Cardiac muscle cell (in vitro differentiated cells and primary cell): ENCODE data around the gene TRIM44. TPM values are rescaled to one million over a fixed set of nuclear protein-coding genes. Genes with fewer than 3 reads are reported as not detected.

Source experiments
- DNase-seq, 2 donors: peaks; one replicate each; pipeline versions ENCODE4 v3.0.0 to v3.0.0-alpha.2; 2010 to 2017; ENCODE audit warnings: low read depth in 1 of 2, low spot score in 1 of 2
- H3K27ac ChIP-seq: fragments of 200-600 bp; sonication (generic); 2 replicates; pipeline ENCODE4 v1.5.1; 2016
- H3K27me3 ChIP-seq: fragments of 200-600 bp; sonication (generic); 2 replicates; pipeline ENCODE4 v1.6.0; 2016; ENCODE audit warnings: control low read depth
- H3K36me3 ChIP-seq: fragments of 200-600 bp; sonication (generic); 2 replicates; pipeline ENCODE4 v1.5.1; 2016; ENCODE audit warnings: control low read depth
- H3K4me1 ChIP-seq: fragments of 200-600 bp; sonication (generic); 2 replicates; pipeline ENCODE4 v1.8.1; 2017; ENCODE audit warnings: low read depth, mild to moderate bottlenecking, mixed run types
- H3K4me3 ChIP-seq: fragments of 200-600 bp; sonication (generic); 2 replicates; pipeline ENCODE4 v1.5.1; 2016; ENCODE audit warnings: mild to moderate bottlenecking
- H3K9me3 ChIP-seq: fragments of 200-600 bp; sonication (generic); 2 replicates; pipeline ENCODE4 v1.5.1; 2017; ENCODE audit warnings: low read depth, mild to moderate bottlenecking, control low read depth
- CTCF ChIP-seq: IDR thresholded peaks from 2 replicates; pipeline ENCODE4 v1.5.1; 2012; ENCODE audit warnings: low read depth, mild to moderate bottlenecking, low read length
- polyA plus RNA-seq: library from polyadenylated mRNA; unstranded; fragments of >200 nt; fragmentation: Nextera tagmentation; extraction: Ambion mirVana; gene quantifications from 2 replicates; pipeline ENCODE4 v1.2.1, GENCODE V29; 2016
- total RNA-seq: library from RNA; depleted of rRNA; stranded (reverse); fragments of >200 nt; gene quantifications from 2 replicates; pipeline ENCODE4 v1.2.3, GENCODE V29; 2016

Gene TRIM44
- total and polyA plus RNA-seq, 2 experiments from 2014 or later, result 19.2 to 45.7 TPM

GRCh38 chr11:35629511-35629910 is 33.1 kb upstream of the TRIM44 start:
- Histone ChIP-seq H3K9me3 (no peaks in the 10 kb centered on the region), H3K27ac (no peak overlapping the region), H3K36me3 (no peaks in the 10 kb centered on the region), H3K4me3 (no peak overlapping the region), H3K4me1 (no peaks in the 10 kb centered on the region), H3K27me3 (peaks cover 40% of the 10 kb centered on the region)
- no peak for DNase-seq
- TF ChIP-seq CTCF, result no peak

GRCh38 chr11:35629914-35630313 is 32.7 kb upstream of the TRIM44 start:
- Histone ChIP-seq H3K4me3 (no peak overlapping the region), H3K9me3 (no peaks in the 10 kb centered on the region), H3K27ac (no peak overlapping the region), H3K4me1 (no peaks in the 10 kb centered on the region), H3K36me3 (no peaks in the 10 kb centered on the region), H3K27me3 (peaks cover 40% of the 10 kb centered on the region)
- TF ChIP-seq CTCF, result no peak
- DNase-seq, result peak in 1 of 2 donors; percentile 96

GRCh38 chr11:35631891-35632290 is 30.7 kb upstream of the TRIM44 start:
- Histone ChIP-seq H3K4me3 (no peak overlapping the region), H3K27ac (no peak overlapping the region), H3K9me3 (no peaks in the 10 kb centered on the region), H3K36me3 (no peaks in the 10 kb centered on the region), H3K27me3 (peaks cover 33% of the 10 kb centered on the region), H3K4me1 (no peaks in the 10 kb centered on the region)
- DNase-seq, result no peak
- TF ChIP-seq CTCF, result no peak

GRCh38 chr11:35632301-35632700 is 30.3 kb upstream of the TRIM44 start:
- no peak overlapping the region for H3K4me3 ChIP-seq
- no peaks in the 10 kb centered on the region for H3K36me3 ChIP-seq
- H3K9me3 ChIP-seq, result no peaks in the 10 kb centered on the region
- no peak for DNase-seq
- H3K27me3 ChIP-seq, result peaks cover 34% of the 10 kb centered on the region
- H3K27ac ChIP-seq, result no peak overlapping the region
- H3K4me1 ChIP-seq, result no peaks in the 10 kb centered on the region
- TF ChIP-seq CTCF, result no peak

GRCh38 chr11:35633827-35634423 is 28.6 kb upstream of the TRIM44 start:
- H3K36me3 ChIP-seq, result no peaks in the 10 kb centered on the region
- peaks cover 36% of the 10 kb centered on the region for H3K27me3 ChIP-seq
- H3K4me1 ChIP-seq, result no peaks in the 10 kb centered on the region
- H3K27ac ChIP-seq, result no peak overlapping the region
- no peaks in the 10 kb centered on the region for H3K9me3 ChIP-seq
- H3K4me3 ChIP-seq, result no peak overlapping the region
- no peak for TF ChIP-seq CTCF
- no peak for DNase-seq
